GM21717 (cell line): Measurements from ENCODE around the gene GUCA2B.

Source experiments
- ATAC-seq: cut with Tn5 transposase; IDR thresholded peaks from one replicate; pipeline ENCODE4 v1.9.1; 2021; ENCODE audit warnings: mild to moderate bottlenecking, moderate library complexity; ENCODE audit not compliant: unreplicated experiment

The GUCA2B gene

GRCh38 chr1:42142894-42143675 lies 10.1 kb upstream of the GUCA2B start:
- no peak for ATAC-seq

- no peak for ATAC-seq
Measured at GRCh38 chr1:42143896-42144710, 9.1 kb upstream of the GUCA2B start.

GRCh38 chr1:42144711-42145388 lies 8.4 kb upstream of the GUCA2B start:
- no peak for ATAC-seq

- ATAC-seq: no peak
Measured at GRCh38 chr1:42145389-42145716, 7.9 kb upstream of the GUCA2B start.

- no peak for ATAC-seq
Measured at GRCh38 chr1:42145764-42146625, 7.2 kb upstream of the GUCA2B start.

- ATAC-seq: no peak
Measured at GRCh38 chr1:42146626-42147320, 6.4 kb upstream of the GUCA2B start.

- no peak for ATAC-seq
Measured at GRCh38 chr1:42148166-42148565, 5.0 kb upstream of the GUCA2B start.

GRCh38 chr1:42150651-42151050 lies 2.6 kb upstream of the GUCA2B start:
- no peak for ATAC-seq

- no peak for ATAC-seq
Measured at GRCh38 chr1:42152119-42152518, 1.1 kb upstream of the GUCA2B start.

GRCh38 chr1:42153624-42154023 lies 414 bp downstream of the GUCA2B start:
- ATAC-seq: no peak

- no peak for ATAC-seq
Measured at GRCh38 chr1:42154685-42155084, 1.5 kb downstream of the GUCA2B start.

- ATAC-seq: no peak
Measured at GRCh38 chr1:42155362-42155761, 2.2 kb downstream of the GUCA2B start.

- no peak for ATAC-seq
Measured at GRCh38 chr1:42157667-42158066, 4.5 kb downstream of the GUCA2B start.

GRCh38 chr1:42158189-42158588 lies 5.0 kb downstream of the GUCA2B start:
- ATAC-seq: no peak

GRCh38 chr1:42162181-42162580 lies 9.0 kb downstream of the GUCA2B start:
- no peak for ATAC-seq

- no peak for ATAC-seq
Measured at GRCh38 chr1:42163114-42163513, 9.9 kb downstream of the GUCA2B start.

GRCh38 chr1:42163536-42164503 lies 10.6 kb downstream of the GUCA2B start:
- ATAC-seq: no peak

- ATAC-seq: no peak
Measured at GRCh38 chr1:42164551-42165420, 11.6 kb downstream of the GUCA2B start, which contains the start of gene GUCA2A. Gene GUCA2A (minus strand): TSS chr1:42164745. CDS start chr1:42164712, 33 bp downstream.
